Glutamatergic neuron (in vitro differentiated cells): ENCODE data around the gene FAM124A. TPM values are rescaled to one million over a fixed set of nuclear protein-coding genes. Genes with fewer than 3 reads are reported as not detected.

Source experiments
- DNase-seq: peaks from one replicate; pipeline ENCODE4 v3.0.0; 2022
- H3K27ac Mint-ChIP-seq: one replicate; pipeline ENCODE4 v1.8.0; 2020; ENCODE audit warnings: mild to moderate bottlenecking, mixed read lengths, inconsistent platforms; ENCODE audit not compliant: unreplicated experiment
- H3K27me3 Mint-ChIP-seq: one replicate; pipeline ENCODE4 v1.8.0; 2020; ENCODE audit warnings: mild to moderate bottlenecking, moderate library complexity, mixed read lengths, inconsistent platforms; ENCODE audit not compliant: unreplicated experiment
- H3K36me3 Mint-ChIP-seq: one replicate; pipeline ENCODE4 v1.8.0; 2020; ENCODE audit warnings: mild to moderate bottlenecking, mixed read lengths, inconsistent platforms; ENCODE audit not compliant: unreplicated experiment
- H3K4me1 Mint-ChIP-seq: one replicate; pipeline ENCODE4 v1.8.0; 2020; ENCODE audit warnings: mild to moderate bottlenecking, low read depth, mixed read lengths, inconsistent platforms; ENCODE audit not compliant: unreplicated experiment
- H3K4me3 Mint-ChIP-seq: one replicate; pipeline ENCODE4 v1.8.0; 2020; ENCODE audit warnings: mild to moderate bottlenecking, mixed read lengths, inconsistent platforms; ENCODE audit not compliant: unreplicated experiment
- H3K9me3 Mint-ChIP-seq: one replicate; pipeline ENCODE4 v1.8.0; 2020; ENCODE audit warnings: mild to moderate bottlenecking, moderate library complexity, mixed read lengths, inconsistent platforms; ENCODE audit not compliant: unreplicated experiment
- total RNA-seq: library from RNA; stranded (reverse); fragmentation: NEBNext Ultra II Directional; extraction: Animal tissue kit (Norgen Biotek cat#: 25700); gene quantifications from one replicate; pipeline ENCODE4 v1.2.1, GENCODE V29; 2021; ENCODE audit not compliant: unreplicated experiment
- TF ChIP-seq, protein P1 (sequence below): fragments of 200-600 bp; sonication (generic); IDR thresholded peaks from one replicate; pipeline ENCODE4 v1.5.0; 2021; ENCODE audit not compliant: partially characterized antibody, unreplicated experiment

Gene FAM124A
- total RNA-seq, 1 donor from 2014 or later: 3.7 TPM

- DNase-seq: no peak
- TF ChIP-seq, protein P1, sequence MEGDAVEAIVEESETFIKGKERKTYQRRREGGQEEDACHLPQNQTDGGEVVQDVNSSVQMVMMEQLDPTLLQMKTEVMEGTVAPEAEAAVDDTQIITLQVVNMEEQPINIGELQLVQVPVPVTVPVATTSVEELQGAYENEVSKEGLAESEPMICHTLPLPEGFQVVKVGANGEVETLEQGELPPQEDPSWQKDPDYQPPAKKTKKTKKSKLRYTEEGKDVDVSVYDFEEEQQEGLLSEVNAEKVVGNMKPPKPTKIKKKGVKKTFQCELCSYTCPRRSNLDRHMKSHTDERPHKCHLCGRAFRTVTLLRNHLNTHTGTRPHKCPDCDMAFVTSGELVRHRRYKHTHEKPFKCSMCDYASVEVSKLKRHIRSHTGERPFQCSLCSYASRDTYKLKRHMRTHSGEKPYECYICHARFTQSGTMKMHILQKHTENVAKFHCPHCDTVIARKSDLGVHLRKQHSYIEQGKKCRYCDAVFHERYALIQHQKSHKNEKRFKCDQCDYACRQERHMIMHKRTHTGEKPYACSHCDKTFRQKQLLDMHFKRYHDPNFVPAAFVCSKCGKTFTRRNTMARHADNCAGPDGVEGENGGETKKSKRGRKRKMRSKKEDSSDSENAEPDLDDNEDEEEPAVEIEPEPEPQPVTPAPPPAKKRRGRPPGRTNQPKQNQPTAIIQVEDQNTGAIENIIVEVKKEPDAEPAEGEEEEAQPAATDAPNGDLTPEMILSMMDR: no peak
- no peak overlapping the region for H3K27ac Mint-ChIP-seq
- H3K36me3 Mint-ChIP-seq: no peaks in the 10 kb centered on the region
- no peak overlapping the region for H3K4me3 Mint-ChIP-seq
- H3K4me1 Mint-ChIP-seq: peaks cover 3% of the 10 kb centered on the region
- H3K9me3 Mint-ChIP-seq: no peaks in the 10 kb centered on the region
- H3K27me3 Mint-ChIP-seq: peaks cover 7% of the 10 kb centered on the region
Observed at GRCh38 chr13:51329606-51330005, 107.4 kb downstream of the FAM124A start.

DNA sequence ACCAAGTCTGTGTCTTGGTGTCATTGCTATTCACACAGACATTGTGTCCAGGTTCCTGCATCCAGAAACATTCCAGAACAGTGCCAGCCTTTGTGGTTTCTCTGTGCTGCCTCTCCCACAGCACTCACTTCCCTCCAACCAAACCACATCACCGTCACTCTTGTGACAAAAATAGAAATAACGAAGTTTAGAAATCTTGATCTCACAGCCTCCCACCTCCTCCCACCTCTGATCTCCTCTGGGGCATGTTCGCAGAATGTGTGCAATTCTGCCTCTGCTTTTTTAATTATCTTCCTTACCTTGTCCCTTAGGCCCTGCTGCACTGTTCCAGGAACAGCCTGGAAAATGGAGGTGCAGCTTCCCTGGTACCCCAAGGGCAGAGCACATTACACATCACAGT lies 108.6 kb downstream of the FAM124A start:
- Mint-ChIP-seq H3K4me1 (peaks cover 3% of the 10 kb centered on the region), H3K27ac (no peak overlapping the region), H3K9me3 (no peaks in the 10 kb centered on the region), H3K36me3 (no peaks in the 10 kb centered on the region), H3K27me3 (peaks cover 7% of the 10 kb centered on the region), H3K4me3 (no peak overlapping the region)
- TF ChIP-seq, protein P1: no peak
- DNase-seq: no peak

DNA sequence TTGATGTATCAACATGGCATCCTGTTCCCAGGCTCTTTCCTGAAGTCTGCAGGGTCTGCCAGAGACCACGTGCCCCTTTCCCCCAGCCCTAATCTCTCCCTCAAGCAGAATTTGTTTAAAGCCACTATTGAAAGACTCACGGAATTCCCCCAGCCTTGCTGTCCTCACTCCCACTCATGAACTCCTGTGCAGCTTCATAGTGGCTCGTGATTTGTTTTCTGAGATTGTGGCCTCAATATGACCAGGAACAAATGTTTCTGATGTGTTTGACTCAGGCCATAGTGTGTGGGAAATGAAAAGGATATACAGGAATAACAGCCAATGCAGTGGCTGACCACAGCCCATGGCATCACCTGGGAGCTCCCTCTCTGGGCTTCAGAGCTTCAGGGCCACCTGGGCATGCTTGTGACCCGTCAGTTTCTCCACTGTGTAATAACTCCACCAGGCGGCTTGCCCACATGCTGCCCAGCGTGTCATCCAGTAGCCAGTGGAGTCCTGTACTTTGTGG lies 109.2 kb downstream of the FAM124A start:
- Mint-ChIP-seq H3K9me3 (no peaks in the 10 kb centered on the region), H3K27ac (no peak overlapping the region), H3K4me1 (peaks cover 3% of the 10 kb centered on the region), H3K4me3 (no peak overlapping the region), H3K36me3 (no peaks in the 10 kb centered on the region), H3K27me3 (peaks cover 2% of the 10 kb centered on the region)
- no peak for DNase-seq
- TF ChIP-seq, protein P1: no peak

DNA sequence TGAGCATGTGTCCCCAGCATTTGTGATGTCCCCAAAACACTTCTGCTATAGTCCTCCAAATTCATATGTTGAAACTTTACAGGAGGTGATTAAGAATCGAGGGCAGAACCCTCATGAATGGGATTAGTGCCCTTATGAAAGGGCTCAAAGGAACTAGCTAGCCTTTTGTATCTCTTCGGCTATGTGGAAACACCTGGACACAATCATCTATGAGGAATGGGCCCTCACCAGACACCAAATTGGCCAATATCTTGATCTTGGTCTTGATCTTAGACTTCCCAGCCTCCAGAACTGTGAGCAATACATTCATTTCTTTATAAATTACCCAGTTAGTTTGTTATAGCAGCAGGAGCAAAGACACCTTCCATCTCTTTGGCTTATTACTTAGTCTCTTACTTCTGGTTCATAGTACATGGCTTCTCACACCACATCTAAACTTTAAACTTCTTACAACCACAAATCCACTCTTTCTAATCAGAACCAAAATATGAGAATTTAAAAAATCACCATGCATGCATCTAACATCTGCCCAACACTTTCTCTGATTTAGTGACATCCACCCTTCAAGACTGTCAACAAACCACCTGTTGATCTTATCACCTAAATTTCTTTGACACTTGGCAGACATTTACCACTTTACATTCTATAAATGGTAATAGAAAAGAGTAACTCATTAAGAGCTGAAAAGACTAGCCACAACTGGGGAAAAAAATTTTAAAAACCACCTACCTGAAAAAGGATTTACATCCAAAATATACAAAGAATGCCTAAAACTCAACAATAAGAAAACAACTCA lies 110.6 kb downstream of the FAM124A start:
- Mint-ChIP-seq H3K4me1 (peaks cover 3% of the 10 kb centered on the region), H3K27ac (no peak overlapping the region)

More for the DNA sequence above, 110.6 kb downstream of the FAM124A start:
- Mint-ChIP-seq H3K4me3 (no peak overlapping the region), H3K9me3 (no peaks in the 10 kb centered on the region), H3K27me3 (peaks cover 2% of the 10 kb centered on the region), H3K36me3 (no peaks in the 10 kb centered on the region)
- DNase-seq: no peak
- TF ChIP-seq, protein P1: no peak
